ENCODE results near the gene MUC5B. TPM values are rescaled to one million over a fixed set of nuclear protein-coding genes. Genes with fewer than 3 reads are reported as not detected.

The MUC5B gene
- total RNA-seq, 1 experiment from 2014 or later: not detected

DNA sequence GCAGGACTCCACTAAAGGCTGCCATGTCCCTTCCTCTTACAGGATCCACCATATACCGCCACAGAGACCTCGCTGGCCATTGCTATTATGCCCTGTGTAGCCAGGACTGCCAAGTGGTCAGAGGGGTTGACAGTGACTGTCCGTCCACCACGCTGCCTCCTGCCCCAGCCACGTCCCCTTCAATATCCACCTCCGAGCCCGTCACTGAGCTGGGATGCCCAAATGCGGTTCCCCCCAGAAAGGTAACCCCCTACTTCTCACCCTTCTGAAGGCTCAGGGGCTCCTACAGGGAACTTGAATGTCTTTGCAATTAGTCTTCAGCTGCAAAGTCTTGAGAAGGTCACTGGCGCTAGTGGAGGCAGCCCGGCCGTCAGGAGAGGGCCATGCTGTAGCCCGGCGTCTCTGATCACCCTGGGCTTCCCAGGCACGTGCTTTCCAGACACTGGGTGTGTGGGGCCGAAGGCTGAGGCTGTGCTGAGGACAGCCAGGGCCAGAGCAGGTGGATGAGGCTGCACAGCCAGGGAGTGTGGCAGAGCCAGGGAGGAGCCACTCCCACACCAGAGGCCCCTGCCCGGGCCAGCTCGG, 30.0 kb upstream of the MUC5B start:
- Histone ChIP-seq H3K9me3 (ENCODE audit: low read depth, low read length, poor library complexity, severe bottlenecking) (no peaks in the 10 kb centered on the region), H3K27ac (ENCODE audit: low read depth, low read length, poor library complexity, severe bottlenecking) (no peak overlapping the region), H3K4me3 (ENCODE audit: low read depth, low read length, poor library complexity, severe bottlenecking) (no peak overlapping the region), H3K4me1 (ENCODE audit: insufficient read depth, low read length, poor library complexity, severe bottlenecking) (no peaks in the 10 kb centered on the region), H3K27me3 (replicated peaks; ENCODE audit: insufficient read depth, low read depth, low read length, poor library complexity) (no peaks in the 10 kb centered on the region), H3K36me3 (ENCODE audit: insufficient read depth, low read length, poor library complexity, severe bottlenecking) (no peaks in the 10 kb centered on the region)
- BruUV-seq (replicated peaks): no TSS peak
- intact Hi-C loops (cut with micrococcal nuclease; ENCODE audit: unreplicated experiment): no loop called here
- no peak for DNase-seq (ENCODE audit: low spot score)
- ChIA-PET POLR2A (ENCODE audit: low non-redundant PET) (no interaction called here), CTCF (no interaction called here)
- TF ChIP-seq CTCF (conservative IDR thresholded peaks at IDR 0.05; ENCODE audit: low read depth, low read length): no peak
- no peak for TF ChIP-seq EZH2 (IDR thresholded peaks at IDR 0.05; ENCODE audit: borderline replicate concordance, low read depth, low read length, poor library complexity, severe bottlenecking)

GRCh38 chr11:1193326-1194230, 29.3 kb upstream of the MUC5B start:
- Histone ChIP-seq H3K4me3 (ENCODE audit: low read depth, low read length, poor library complexity, severe bottlenecking) (no peak overlapping the region), H3K4me1 (ENCODE audit: insufficient read depth, low read length, poor library complexity, severe bottlenecking) (no peaks in the 10 kb centered on the region), H3K9me3 (ENCODE audit: low read depth, low read length, poor library complexity, severe bottlenecking) (no peaks in the 10 kb centered on the region), H3K27ac (ENCODE audit: low read depth, low read length, poor library complexity, severe bottlenecking) (no peak overlapping the region), H3K36me3 (ENCODE audit: insufficient read depth, low read length, poor library complexity, severe bottlenecking) (no peaks in the 10 kb centered on the region), H3K27me3 (replicated peaks; ENCODE audit: insufficient read depth, low read depth, low read length, poor library complexity) (no peaks in the 10 kb centered on the region)
- BruUV-seq (replicated peaks): no TSS peak
- no peak for TF ChIP-seq CTCF (conservative IDR thresholded peaks at IDR 0.05; ENCODE audit: low read depth, low read length)
- no peak for TF ChIP-seq EZH2 (IDR thresholded peaks at IDR 0.05; ENCODE audit: borderline replicate concordance, low read depth, low read length, poor library complexity, severe bottlenecking)
- DNase-seq (ENCODE audit: low spot score): no peak
- intact Hi-C loops (cut with micrococcal nuclease; ENCODE audit: unreplicated experiment): no loop called here
- ChIA-PET CTCF (no interaction called here), POLR2A (ENCODE audit: low non-redundant PET) (no interaction called here)

GRCh38 chr11:1194231-1194976, 28.5 kb upstream of the MUC5B start:
- H3K27me3 ChIP-seq (replicated peaks; ENCODE audit: insufficient read depth, low read depth, low read length, poor library complexity): no peaks in the 10 kb centered on the region
- BruUV-seq (replicated peaks): no TSS peak
- ChIA-PET POLR2A (ENCODE audit: low non-redundant PET) (no interaction called here), CTCF (no interaction called here)
- H3K36me3 ChIP-seq (ENCODE audit: insufficient read depth, low read length, poor library complexity, severe bottlenecking): no peaks in the 10 kb centered on the region
- TF ChIP-seq EZH2 (IDR thresholded peaks at IDR 0.05; ENCODE audit: borderline replicate concordance, low read depth, low read length, poor library complexity, severe bottlenecking): no peak
- no peak for TF ChIP-seq CTCF (conservative IDR thresholded peaks at IDR 0.05; ENCODE audit: low read depth, low read length)
- DNase-seq (ENCODE audit: low spot score): no peak
- intact Hi-C loops (cut with micrococcal nuclease; ENCODE audit: unreplicated experiment): no loop called here
- no peak overlapping the region for H3K27ac ChIP-seq (ENCODE audit: low read depth, low read length, poor library complexity, severe bottlenecking)
- H3K4me1 ChIP-seq (ENCODE audit: insufficient read depth, low read length, poor library complexity, severe bottlenecking): no peaks in the 10 kb centered on the region
- H3K4me3 ChIP-seq (ENCODE audit: low read depth, low read length, poor library complexity, severe bottlenecking): no peak overlapping the region
- H3K9me3 ChIP-seq (ENCODE audit: low read depth, low read length, poor library complexity, severe bottlenecking): no peaks in the 10 kb centered on the region
